22Rv1 (cell line): ENCODE results near the gene SPATA16.

ENCODE experiments used
- CTCF ChIP-seq: fragments of 450-650 bp; IDR thresholded peaks from 2 replicates; pipeline ENCODE4 v1.5.1; 2017; ENCODE audit warnings: mild to moderate bottlenecking
- ZFX ChIP-seq: fragments of 450-650 bp; IDR thresholded peaks from 2 replicates; pipeline ENCODE4 v1.6.1; 2017; ENCODE audit warnings: antibody characterized with exemption, borderline replicate concordance

- TF ChIP-seq CTCF (no peak), ZFX (no peak)
These were observed 3.0 kb downstream of the SPATA16 start for GRCh38 chr3:173138026-173138425.
